GDM1 (cell line): ENCODE data around the gene SYNE1.

Experiments
- DNase-seq: peaks from one replicate; lab custom pipeline; 2025; lab: John Stamatoyannopoulos, UW

SYNE1 gene

DNA sequence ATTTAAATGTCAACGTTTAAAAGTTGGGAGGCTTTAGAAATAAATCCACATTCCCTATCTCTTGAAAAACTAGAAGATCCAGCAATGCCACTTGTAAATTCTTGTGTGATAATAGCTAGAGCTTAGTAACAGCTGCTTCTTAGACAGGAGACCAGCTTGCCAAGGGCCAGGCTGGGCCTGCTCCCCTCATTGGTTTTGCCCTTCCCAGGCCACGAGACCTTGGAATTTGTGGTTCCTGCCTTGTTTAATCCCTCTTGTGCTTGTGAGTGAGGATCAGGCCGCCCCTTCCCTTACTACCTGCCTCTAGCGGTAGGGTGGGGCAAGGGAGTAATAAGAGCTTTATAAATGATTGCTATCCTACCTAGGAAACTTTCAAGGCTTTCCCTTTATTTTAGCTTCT lies 363.5 kb downstream of the SYNE1 start:
- no peak for DNase-seq

- DNase-seq, result no peak
Measured at GRCh38 chr6:152273002-152273401, 364.2 kb downstream of the SYNE1 start.

GRCh38 chr6:152272486-152272885 lies 364.7 kb downstream of the SYNE1 start:
- no peak for DNase-seq

GRCh38 chr6:152271776-152272464 lies 365.2 kb downstream of the SYNE1 start:
- DNase-seq, result no peak

DNA sequence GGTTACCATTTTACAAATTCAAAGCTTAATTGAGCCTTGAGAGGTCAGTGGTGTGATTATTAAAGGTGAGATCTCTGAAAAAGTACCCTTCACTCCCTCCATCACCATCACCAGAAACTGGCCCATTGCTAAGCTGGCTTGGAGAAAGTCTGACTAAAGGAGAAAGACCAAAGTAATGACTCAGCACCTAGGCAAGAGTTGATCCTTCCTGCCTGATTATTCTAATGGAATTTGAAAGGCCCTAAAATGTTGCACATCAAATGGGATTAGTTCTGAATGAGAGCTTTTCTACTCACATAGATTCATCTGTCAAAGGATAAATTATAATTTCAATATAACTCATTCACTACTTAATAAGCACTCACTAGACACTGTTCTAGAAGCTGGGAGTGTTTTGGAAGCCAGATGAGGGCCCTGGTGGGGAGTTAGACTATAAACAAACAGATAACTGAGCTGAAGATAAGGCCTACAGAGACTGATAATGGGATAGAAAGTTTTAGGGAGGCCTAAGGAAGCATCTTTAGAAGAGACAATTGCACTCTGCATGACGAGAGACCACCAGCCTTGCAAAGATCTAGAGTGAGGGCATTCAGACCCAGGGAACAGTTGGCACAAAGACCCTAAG lies 366.7 kb downstream of the SYNE1 start:
- DNase-seq, result no peak

DNA sequence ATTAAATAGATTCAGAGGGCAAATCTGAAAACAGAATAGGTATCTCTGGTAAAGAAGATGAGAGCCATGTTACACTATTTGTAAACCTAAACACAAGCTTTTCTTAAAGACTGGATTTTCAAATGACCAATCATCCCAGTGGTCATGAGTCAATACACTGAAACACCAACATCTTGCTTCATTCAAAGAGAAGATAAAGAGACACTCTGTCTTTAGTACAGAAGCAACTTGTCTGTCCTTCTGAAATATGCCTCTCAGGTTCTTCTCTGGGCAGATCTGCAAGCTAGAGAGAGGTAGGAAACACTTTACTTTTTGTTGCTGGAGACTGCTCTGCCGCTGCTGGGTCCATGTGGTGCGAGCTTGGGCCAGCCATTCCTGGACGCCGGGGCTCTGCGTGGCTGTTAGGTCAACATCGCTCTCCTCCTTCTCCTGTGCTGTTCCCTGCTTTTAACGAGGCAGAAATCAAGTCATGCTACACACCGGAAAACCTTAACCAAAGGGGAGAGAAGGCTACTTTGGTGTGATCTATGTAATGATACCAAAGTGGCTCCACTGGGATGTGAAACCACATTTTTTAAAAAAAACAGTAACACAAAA lies 368.2 kb downstream of the SYNE1 start:
- DNase-seq, result no peak

DNA sequence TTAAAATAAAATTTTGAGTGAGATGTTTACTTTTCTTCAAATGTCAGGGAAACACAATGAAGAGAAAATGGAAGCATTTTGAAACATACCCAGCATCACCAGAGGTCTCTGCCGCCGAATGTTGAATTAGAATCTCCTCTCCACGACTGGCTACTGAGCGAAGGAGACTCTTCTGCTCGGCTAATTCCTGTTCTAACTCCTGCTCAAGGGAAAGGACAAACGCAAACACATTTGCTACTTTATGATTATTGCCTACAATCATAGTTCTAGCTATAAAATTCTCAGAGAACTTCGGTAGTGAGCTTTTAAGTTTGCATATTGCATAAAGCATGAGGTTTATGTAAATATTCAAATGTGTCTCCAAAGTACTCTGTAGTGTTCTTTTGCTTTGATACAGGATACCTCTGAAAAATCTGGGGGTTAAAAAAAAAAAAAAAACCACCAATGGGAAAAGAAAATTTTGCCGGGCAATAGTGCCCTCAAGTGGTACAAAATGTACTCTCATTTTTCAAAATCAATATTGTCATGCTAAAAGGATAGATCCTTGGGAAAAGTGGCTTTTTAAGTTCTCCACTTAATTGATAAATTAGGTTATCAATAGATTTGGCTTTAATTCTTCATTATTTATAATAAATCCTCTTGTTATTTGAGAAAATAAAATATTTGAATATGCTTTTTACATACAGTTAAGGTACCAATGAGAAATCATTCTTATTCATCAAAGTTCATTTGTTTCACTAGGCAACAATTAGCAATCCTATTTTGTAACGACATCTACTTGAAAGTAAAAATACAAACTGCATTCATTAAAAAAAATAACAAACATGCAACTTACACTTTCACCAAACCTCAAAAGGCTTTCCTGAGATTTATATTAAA lies 369.0 kb downstream of the SYNE1 start:
- DNase-seq, result no peak

- DNase-seq, result no peak
Measured at GRCh38 chr6:152265651-152266050, 371.5 kb downstream of the SYNE1 start.

DNA sequence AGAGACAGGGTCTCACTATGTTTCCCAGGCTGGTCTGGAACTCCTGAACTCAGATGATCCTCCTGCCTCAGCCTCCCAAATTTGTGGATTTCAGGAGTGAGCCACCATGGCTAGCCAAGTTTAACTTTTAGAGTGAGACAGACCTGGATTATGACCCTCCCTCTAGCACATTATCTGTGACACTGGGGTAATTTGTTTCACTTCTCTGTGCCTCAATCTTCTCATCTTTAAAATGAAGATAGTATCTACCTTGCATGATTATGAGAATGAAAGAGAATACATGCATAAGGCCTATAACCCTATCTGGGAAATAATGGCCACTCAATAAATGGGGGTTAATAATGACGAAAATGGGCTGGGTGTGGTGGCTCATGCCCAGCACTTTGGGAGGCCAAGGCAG lies 373.6 kb downstream of the SYNE1 start:
- DNase-seq, result no peak

GRCh38 chr6:152261179-152261578 lies 376.0 kb downstream of the SYNE1 start:
- no peak for DNase-seq

- no peak for DNase-seq
Measured at GRCh38 chr6:152259234-152259633, 377.9 kb downstream of the SYNE1 start.

- no peak for DNase-seq
Measured at GRCh38 chr6:152257581-152257980, 379.6 kb downstream of the SYNE1 start.

DNA sequence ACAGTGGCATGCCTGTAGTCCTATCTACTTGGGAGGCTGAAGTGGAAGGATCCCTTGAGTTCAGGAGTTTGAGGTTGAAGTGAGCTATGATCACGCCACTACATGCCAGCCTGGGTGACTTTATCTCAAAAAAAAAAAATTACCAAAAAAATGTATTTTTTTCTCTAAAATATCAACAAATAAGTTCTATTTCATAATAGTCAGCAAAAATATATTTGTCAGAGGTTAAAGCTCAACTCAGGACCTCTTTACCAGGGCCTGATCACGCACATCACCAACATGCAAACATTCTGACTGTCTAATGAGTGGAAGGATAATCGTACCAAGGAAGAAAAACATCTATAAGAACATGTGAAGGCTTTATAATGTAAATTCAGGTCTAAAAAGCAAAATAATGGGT lies 387.0 kb downstream of the SYNE1 start:
- DNase-seq, result no peak

DNA sequence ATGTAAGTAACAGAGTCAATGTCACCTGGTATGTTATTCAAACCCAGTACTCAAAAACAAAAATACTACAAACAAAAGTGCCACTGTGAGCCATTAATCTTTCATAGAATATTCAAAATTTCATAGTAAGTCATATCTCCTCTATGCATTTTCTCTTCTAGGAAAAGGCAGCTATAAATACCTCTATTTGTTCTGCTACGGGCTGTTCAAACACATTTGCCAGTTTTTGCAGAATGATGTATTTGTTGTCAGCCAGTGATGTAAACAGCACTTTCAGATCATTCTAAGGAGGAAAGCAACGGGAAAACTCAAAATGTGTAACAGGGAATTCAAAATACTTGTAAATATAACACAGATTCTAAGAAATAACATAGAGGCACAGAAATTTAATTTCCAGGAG lies 388.2 kb downstream of the SYNE1 start:
- no peak for DNase-seq

GRCh38 chr6:152246554-152247337 lies 390.4 kb downstream of the SYNE1 start:
- no peak for DNase-seq

- DNase-seq, result no peak
Measured at GRCh38 chr6:152244998-152245630, 392.0 kb downstream of the SYNE1 start.

DNA sequence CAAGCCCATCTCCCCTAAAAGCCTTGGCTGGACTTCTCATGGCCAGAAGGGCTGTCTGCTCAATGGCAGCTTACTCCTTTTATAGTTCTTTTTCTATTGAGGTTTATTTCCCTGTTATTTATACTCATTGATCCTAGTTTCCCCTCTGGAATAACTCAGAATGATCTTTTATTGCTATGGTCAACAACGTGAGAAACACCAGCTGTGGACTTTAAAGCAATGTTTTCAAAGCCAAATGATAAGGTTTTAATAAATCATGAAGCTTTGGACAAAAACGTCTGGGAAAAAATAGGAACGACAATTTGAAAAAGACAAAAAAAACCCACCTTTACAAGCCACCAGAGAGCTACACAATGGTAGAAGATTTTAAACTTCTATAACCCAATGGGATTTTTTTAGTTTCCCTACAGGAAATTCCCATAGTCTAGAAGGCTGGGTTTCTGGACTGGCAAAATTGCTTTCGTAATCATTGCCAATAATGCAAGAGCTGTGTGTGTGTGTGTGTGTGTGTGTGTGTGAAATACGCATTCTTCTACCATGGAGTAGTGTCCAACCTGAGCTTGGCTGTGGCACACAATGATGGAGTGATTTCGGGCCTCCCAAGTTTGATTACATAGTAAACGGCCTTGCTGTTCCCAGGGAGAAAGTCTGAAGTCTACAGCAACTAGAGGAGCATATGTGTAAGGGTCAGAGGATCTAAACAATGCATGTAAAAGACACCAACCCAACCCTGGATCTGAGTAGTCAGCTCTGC lies 396.0 kb downstream of the SYNE1 start:
- no peak for DNase-seq

- no peak for DNase-seq
Measured at GRCh38 chr6:152240436-152240835, 396.7 kb downstream of the SYNE1 start.

- DNase-seq, result no peak
Measured at GRCh38 chr6:152236370-152237097, 400.6 kb downstream of the SYNE1 start.
